Smooth muscle cell (in vitro differentiated cells): ENCODE data around the gene THRA. TPM values are rescaled to one million over a fixed set of nuclear protein-coding genes. Genes with fewer than 3 reads are reported as not detected.

ENCODE experiments used
- DNase-seq: peaks from one replicate; lab custom pipeline; 2025; ENCODE audit not compliant: unreplicated experiment; lab: John Stamatoyannopoulos, UW
- H2AFZ ChIP-seq: fragments of 200-600 bp; sonication (generic); 2 replicates; pipeline ENCODE4 v1.6.0; 2016; ENCODE audit warnings: antibody characterized with exemption, low read depth, mild to moderate bottlenecking
- H3F3A ChIP-seq: fragments of 200-600 bp; sonication (generic); 2 replicates; pipeline ENCODE4 v1.6.0; 2017; ENCODE audit warnings: antibody characterized with exemption, low read depth
- H3K27ac ChIP-seq: fragments of 200-600 bp; sonication (generic); 2 replicates; pipeline ENCODE4 v1.5.1; 2016; ENCODE audit warnings: low read depth, mild to moderate bottlenecking
- H3K27me3 ChIP-seq: fragments of 200-600 bp; sonication (generic); 2 replicates; pipeline ENCODE4 v1.6.1; 2016; ENCODE audit warnings: low read depth, mild to moderate bottlenecking
- H3K36me3 ChIP-seq: fragments of 200-600 bp; sonication (generic); 2 replicates; pipeline ENCODE4 v1.5.1; 2016; ENCODE audit warnings: low read depth
- H3K4me1 ChIP-seq: fragments of 200-600 bp; sonication (generic); 2 replicates; pipeline ENCODE4 v1.5.1; 2016; ENCODE audit warnings: low read depth
- H3K4me2 ChIP-seq: fragments of 200-600 bp; sonication (generic); 2 replicates; pipeline ENCODE4 v1.6.0; 2016; ENCODE audit warnings: mild to moderate bottlenecking
- H3K4me3 ChIP-seq: fragments of 200-600 bp; sonication (generic); 2 replicates; pipeline ENCODE4 v1.5.1; 2016; ENCODE audit warnings: mild to moderate bottlenecking
- H3K79me2 ChIP-seq: fragments of 200-600 bp; sonication (generic); 2 replicates; pipeline ENCODE4 v1.6.0; 2016; ENCODE audit warnings: low read depth, mild to moderate bottlenecking
- H3K9ac ChIP-seq: fragments of 200-600 bp; sonication (generic); 2 replicates; pipeline ENCODE4 v1.6.0; 2016; ENCODE audit warnings: low read depth
- H3K9me3 ChIP-seq: fragments of 200-600 bp; sonication (generic); replicated peaks from 2 replicates; pipeline ENCODE4 v1.5.1; 2016; ENCODE audit warnings: low read depth
- H4K20me1 ChIP-seq: fragments of 200-600 bp; sonication (generic); 2 replicates; pipeline ENCODE4 v1.6.0; 2016; ENCODE audit warnings: low read depth
- WGBS: methylation state at CpG from one replicate; pipeline ENCODE4 v1.1.7; 2016; ENCODE audit warnings: low lambda C conversion rate; 5-methylcytosine and 5-hydroxymethylcytosine counted together
- polyA plus RNA-seq: library from polyadenylated mRNA; unstranded; fragments of >200 nt; fragmentation: Nextera tagmentation; extraction: Ambion mirVana; gene quantifications from 2 replicates; pipeline ENCODE4 v1.2.1, GENCODE V29; 2016
- total RNA-seq: library from RNA; depleted of rRNA; stranded (reverse); fragments of >200 nt; gene quantifications from 2 replicates; pipeline ENCODE4 v1.2.3, GENCODE V29; 2014
- TF ChIP-seq, protein P1 (sequence below): fragments of 200-600 bp; sonication (generic); IDR thresholded peaks from 2 replicates; pipeline ENCODE4 v1.5.1; 2017; ENCODE audit warnings: borderline replicate concordance, mild to moderate bottlenecking, antibody characterized with exemption; ENCODE audit not compliant: insufficient read depth, poor library complexity, severe bottlenecking

The THRA gene
- total and polyA plus RNA-seq, 2 experiments from 2014 or later: 15.6 to 21.2 TPM

DNA sequence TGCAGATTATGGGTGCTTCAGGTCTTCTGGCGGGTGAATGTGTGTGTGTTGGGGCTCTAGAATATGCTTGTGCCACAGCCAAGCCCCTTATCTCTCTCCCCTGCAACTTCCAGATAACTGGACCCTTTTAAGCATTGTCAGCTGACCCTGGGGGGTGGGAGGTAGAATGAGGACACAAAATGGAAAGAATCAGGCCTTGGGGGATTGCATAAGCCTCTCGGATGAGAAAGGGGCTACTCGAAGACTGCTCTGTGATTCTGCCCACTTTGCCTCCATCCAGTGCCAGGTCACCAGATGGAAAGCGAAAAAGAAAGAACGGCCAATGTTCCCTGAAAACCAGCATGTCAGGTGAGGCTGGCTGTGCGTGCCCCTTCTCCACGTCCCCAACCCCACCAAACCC lies 13.8 kb downstream of the THRA start:
- peaks cover 7% of the 10 kb centered on the region for H3F3A ChIP-seq
- no peaks in the 10 kb centered on the region for H3K27me3 ChIP-seq
- H3K36me3 ChIP-seq: no peaks in the 10 kb centered on the region
- TF ChIP-seq, protein P1, sequence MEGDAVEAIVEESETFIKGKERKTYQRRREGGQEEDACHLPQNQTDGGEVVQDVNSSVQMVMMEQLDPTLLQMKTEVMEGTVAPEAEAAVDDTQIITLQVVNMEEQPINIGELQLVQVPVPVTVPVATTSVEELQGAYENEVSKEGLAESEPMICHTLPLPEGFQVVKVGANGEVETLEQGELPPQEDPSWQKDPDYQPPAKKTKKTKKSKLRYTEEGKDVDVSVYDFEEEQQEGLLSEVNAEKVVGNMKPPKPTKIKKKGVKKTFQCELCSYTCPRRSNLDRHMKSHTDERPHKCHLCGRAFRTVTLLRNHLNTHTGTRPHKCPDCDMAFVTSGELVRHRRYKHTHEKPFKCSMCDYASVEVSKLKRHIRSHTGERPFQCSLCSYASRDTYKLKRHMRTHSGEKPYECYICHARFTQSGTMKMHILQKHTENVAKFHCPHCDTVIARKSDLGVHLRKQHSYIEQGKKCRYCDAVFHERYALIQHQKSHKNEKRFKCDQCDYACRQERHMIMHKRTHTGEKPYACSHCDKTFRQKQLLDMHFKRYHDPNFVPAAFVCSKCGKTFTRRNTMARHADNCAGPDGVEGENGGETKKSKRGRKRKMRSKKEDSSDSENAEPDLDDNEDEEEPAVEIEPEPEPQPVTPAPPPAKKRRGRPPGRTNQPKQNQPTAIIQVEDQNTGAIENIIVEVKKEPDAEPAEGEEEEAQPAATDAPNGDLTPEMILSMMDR: no peak
- 92% methylated on average over 7 of the region's 7 CpGs for WGBS
- H3K27ac ChIP-seq: no peak overlapping the region
- peaks cover 16% of the 10 kb centered on the region for H3K4me1 ChIP-seq
- H4K20me1 ChIP-seq: peaks cover 30% of the 10 kb centered on the region
- H3K9ac ChIP-seq: no peak overlapping the region
- H3K79me2 ChIP-seq: no peaks in the 10 kb centered on the region
- H2AFZ ChIP-seq: no peak overlapping the region
- no peak overlapping the region for H3K4me2 ChIP-seq
- H3K4me3 ChIP-seq: no peak overlapping the region
- H3K9me3 ChIP-seq: no peaks in the 10 kb centered on the region
- DNase-seq: no peak

DNA sequence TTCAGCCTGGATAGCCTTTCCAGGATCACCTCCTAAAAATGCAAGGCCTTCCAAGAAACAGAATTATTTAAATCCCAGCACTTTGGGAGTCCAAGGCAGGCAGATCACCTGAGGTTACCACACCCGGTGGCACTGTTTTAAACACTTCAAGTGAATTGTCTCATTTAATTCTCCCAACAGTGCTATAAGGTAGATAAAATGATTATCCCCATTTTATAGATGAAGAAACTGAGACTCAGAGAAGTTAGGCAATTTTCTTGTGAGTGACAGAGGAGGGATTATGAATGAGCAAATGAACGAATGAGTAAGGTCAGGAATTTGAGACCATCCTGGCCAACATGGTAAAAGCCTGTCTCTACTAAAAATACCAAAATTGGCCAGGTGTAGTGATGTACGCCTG lies 16.8 kb downstream of the THRA start:
- Histone ChIP-seq H3F3A (peaks cover 7% of the 10 kb centered on the region), H3K9me3 (no peaks in the 10 kb centered on the region), H2AFZ (no peak overlapping the region), H3K79me2 (no peaks in the 10 kb centered on the region), H3K4me1 (peaks cover 4% of the 10 kb centered on the region), H4K20me1 (peaks cover 9% of the 10 kb centered on the region), H3K9ac (no peak overlapping the region), H3K27me3 (no peaks in the 10 kb centered on the region), H3K27ac (no peak overlapping the region), H3K4me2 (no peak overlapping the region), H3K36me3 (no peaks in the 10 kb centered on the region), H3K4me3 (no peak overlapping the region)
- no peak for DNase-seq
- TF ChIP-seq, protein P1: no peak
- 98% methylated on average over 3 of the region's 3 CpGs for WGBS

DNA sequence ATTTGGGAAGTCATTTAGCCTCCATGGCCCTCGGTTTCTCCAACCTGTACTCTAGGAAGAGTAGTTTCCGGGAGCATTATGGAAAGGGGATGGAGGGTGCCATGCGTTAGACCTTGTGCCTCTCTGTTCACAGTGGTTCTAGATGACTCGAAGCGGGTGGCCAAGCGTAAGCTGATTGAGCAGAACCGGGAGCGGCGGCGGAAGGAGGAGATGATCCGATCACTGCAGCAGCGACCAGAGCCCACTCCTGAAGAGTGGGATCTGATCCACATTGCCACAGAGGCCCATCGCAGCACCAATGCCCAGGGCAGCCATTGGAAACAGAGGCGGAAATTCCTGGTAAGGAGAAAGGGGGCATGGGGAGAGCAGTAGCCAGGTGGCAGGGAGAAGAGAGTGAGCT lies 21.7 kb downstream of the THRA start:
- Histone ChIP-seq H3K36me3 (no peaks in the 10 kb centered on the region), H2AFZ (no peak overlapping the region), H3K27me3 (no peaks in the 10 kb centered on the region), H3K9ac (no peak overlapping the region), H3K4me1 (no peaks in the 10 kb centered on the region), H3K9me3 (no peaks in the 10 kb centered on the region), H3K4me2 (no peak overlapping the region), H3F3A (no peaks in the 10 kb centered on the region), H3K27ac (no peak overlapping the region), H3K79me2 (no peaks in the 10 kb centered on the region), H3K4me3 (no peak overlapping the region), H4K20me1 (no peaks in the 10 kb centered on the region)
- WGBS: 95% methylated on average over 14 of the region's 14 CpGs
- TF ChIP-seq, protein P1: no peak
- DNase-seq: no peak
